IMR-90 (cell line): Measurements from ENCODE around the gene KCNC2. TPM values are rescaled to one million over a fixed set of nuclear protein-coding genes. Genes with fewer than 3 reads are reported as not detected.

ENCODE experiments used
- ATAC-seq: fragments of 200-7000 bp; cut with Tn5 transposase; 2 replicates; pipeline ENCODE4 v1.9.1; 2020; ENCODE audit warnings: low read depth, mild to moderate bottlenecking, moderate library complexity
- BruUV-seq: library from RNA; stranded (reverse); fragments of 400-500 nt; replicated peaks from 2 replicates; lab custom pipeline; 2021; lab: Mats Ljungman, UMichigan
- CTCF ChIA-PET: fragments of 300-600 bp; formaldehyde crosslinking; extraction: SDS; loops from one replicate; lab custom pipeline; 2021; ENCODE audit warnings: antibody characterized with exemption; lab: Yijun Ruan, JAX
- POLR2A ChIA-PET: fragments of 300-600 bp; sonication (Branson Sonifier 250); formaldehyde crosslinking; loops from one replicate; lab custom pipeline; 2022; ENCODE audit warnings: antibody characterized with exemption; ENCODE audit not compliant: unreplicated experiment; lab: Charles Lee
- DNase-seq: peaks from one replicate; pipeline ENCODE4 v3.0.0; 2013
- H2AFZ ChIP-seq: replicated peaks from 2 replicates; pipeline ENCODE3; 2013; ENCODE audit warnings: low read length, mild to moderate bottlenecking; ENCODE audit not compliant: poor library complexity
- H2AK5ac ChIP-seq: 2 replicates; pipeline ENCODE4 v1.6.1; 2013; ENCODE audit warnings: low read depth, low read length, inconsistent platforms
- H2AK9ac ChIP-seq: replicated peaks from 2 replicates; pipeline ENCODE3; 2013; ENCODE audit warnings: mild to moderate bottlenecking, low read depth, low read length, moderate library complexity; ENCODE audit not compliant: poor library complexity
- H2BK120ac ChIP-seq: 2 replicates; pipeline ENCODE4 v1.6.1; 2013; ENCODE audit warnings: low read depth, low read length, inconsistent platforms
- H2BK15ac ChIP-seq: 3 replicates; pipeline ENCODE4 v1.6.1; 2013; ENCODE audit warnings: low read depth, low read length, inconsistent platforms
- H2BK20ac ChIP-seq: 2 replicates; pipeline ENCODE4 v1.6.1; 2013; ENCODE audit warnings: low read depth, mild to moderate bottlenecking, inconsistent platforms, low read length, moderate library complexity
- H2BK5ac ChIP-seq: 2 replicates; pipeline ENCODE4 v1.6.1; 2013; ENCODE audit warnings: mild to moderate bottlenecking, low read depth, low read length, inconsistent platforms; ENCODE audit not compliant: poor library complexity, severe bottlenecking
- H3K14ac ChIP-seq: replicated peaks from 2 replicates; pipeline ENCODE4 v1.6.1; 2013; ENCODE audit warnings: low read depth, low read length, inconsistent platforms
- H3K18ac ChIP-seq: 2 replicates; pipeline ENCODE4 v1.6.1; 2013; ENCODE audit warnings: low read depth, low read length, control low read depth
- H3K23ac ChIP-seq: 2 replicates; pipeline ENCODE4 v1.6.1; 2013; ENCODE audit warnings: low read depth, low read length, inconsistent platforms
- H3K27ac ChIP-seq: 2 replicates; pipeline ENCODE4 v1.5.1; 2013; ENCODE audit warnings: mild to moderate bottlenecking, control low read depth, low read length; ENCODE audit not compliant: insufficient read depth
- H3K27me3 ChIP-seq: 2 replicates; pipeline ENCODE4 v1.6.1; 2013; ENCODE audit warnings: low read length; ENCODE audit not compliant: control insufficient read depth, insufficient read depth
- H3K36me3 ChIP-seq: 2 replicates; pipeline ENCODE4 v1.6.1; 2013; ENCODE audit warnings: low read length, mixed read lengths; ENCODE audit not compliant: control insufficient read depth, insufficient read depth
- H3K4ac ChIP-seq: 2 replicates; pipeline ENCODE4 v1.6.1; 2013; ENCODE audit warnings: low read depth, low read length, inconsistent platforms
- H3K4me1 ChIP-seq: 2 replicates; pipeline ENCODE4 v1.6.1; 2013; ENCODE audit warnings: low read length, mixed read lengths; ENCODE audit not compliant: control insufficient read depth, insufficient read depth
- H3K4me2 ChIP-seq: 2 replicates; pipeline ENCODE4 v1.6.1; 2013; ENCODE audit warnings: low read depth, mild to moderate bottlenecking, control low read depth, low read length, moderate library complexity
- H3K4me3 ChIP-seq: 2 replicates; pipeline ENCODE4 v1.5.1; 2013; ENCODE audit warnings: low read depth, mild to moderate bottlenecking, control low read depth, low read length, moderate library complexity; ENCODE audit not compliant: insufficient read depth
- H3K56ac ChIP-seq: 2 replicates; pipeline ENCODE4 v1.6.1; 2013; ENCODE audit warnings: low read length, inconsistent platforms; ENCODE audit not compliant: insufficient read depth; ENCODE audit errors: extremely low read depth
- H3K79me1 ChIP-seq, 2 experiments: 2 replicates each; pipeline ENCODE4 v1.6.1; 2013; ENCODE audit warnings: low read length in 2 of 2, inconsistent platforms in 1 of 2, low read depth in 1 of 2
- H3K9ac ChIP-seq: 2 replicates; pipeline ENCODE4 v1.6.1; 2013; ENCODE audit warnings: low read depth, low read length, control low read depth
- H3K9me1 ChIP-seq: 2 replicates; pipeline ENCODE4 v1.6.1; 2013; ENCODE audit warnings: low read length, inconsistent platforms; ENCODE audit not compliant: insufficient read depth
- H3K9me3 ChIP-seq: 2 replicates; pipeline ENCODE4 v1.6.1; 2013; ENCODE audit warnings: low read length; ENCODE audit not compliant: control insufficient read depth, insufficient read depth
- H4K20me1 ChIP-seq: 2 replicates; pipeline ENCODE4 v1.6.1; 2013; ENCODE audit warnings: low read length, inconsistent platforms; ENCODE audit not compliant: insufficient read depth
- H4K5ac ChIP-seq: 2 replicates; pipeline ENCODE4 v1.6.1; 2013; ENCODE audit warnings: mild to moderate bottlenecking, low read depth, low read length, control low read depth
- H4K8ac ChIP-seq, 2 experiments: 2 replicates each; pipeline ENCODE4 v1.6.1; 2013; ENCODE audit warnings: low read depth in 2 of 2, low read length in 2 of 2, control low read depth in 1 of 2, inconsistent platforms in 1 of 2
- H4K91ac ChIP-seq: 2 replicates; pipeline ENCODE4 v1.6.1; 2013; ENCODE audit warnings: low read depth, low read length, inconsistent platforms; ENCODE audit not compliant: insufficient read depth
- FOS ChIP-seq: fragments of 150-350 bp; IDR thresholded peaks from 2 replicates; pipeline ENCODE4 v1.6.1; 2016; ENCODE audit warnings: low read depth, low read length
- WGBS, 2 experiments: methylation state at CpG; one replicate each; pipeline versions ENCODE4 v1.1.5 to v1.1.7; 2013; ENCODE audit warnings: missing lambda C conversion rate in 2 of 2; ENCODE audit not compliant: insufficient read length in 1 of 2; ENCODE audit errors: extremely low coverage in 2 of 2; 5-methylcytosine and 5-hydroxymethylcytosine counted together
- dilution Hi-C: fragments of 300-500 bp; cut with HindIII; formaldehyde crosslinking; loops from one replicate; pipeline ENCODE4 v1.14.3; 2018; ENCODE audit warnings: low sequenced_read_pairs; ENCODE audit not compliant: unreplicated experiment
- in situ Hi-C: fragments of 300-500 bp; cut with MboI; formaldehyde crosslinking; loops from 3 replicates; pipeline ENCODE4 v1.14.3; 2019; ENCODE audit warnings: low sequenced_read_pairs, inconsistent platforms, mixed read lengths
- intact Hi-C: fragments of 100-400 bp; cut with micrococcal nuclease; formaldehyde crosslinking; loops from 2 replicates; pipeline ENCODE4 v1.10.0; 2022
- polyA plus RNA-seq, 3 experiments: library from polyadenylated mRNA; depleted of rRNA; stranded (reverse); fragments of >200 nt; gene quantifications; 2 replicates each; pipeline ENCODE4 v1.2.3, GENCODE V29; 2012; ENCODE audit warnings: low replicate concordance in 1 of 3
- total RNA-seq: library from RNA; depleted of rRNA; stranded (reverse); fragments of >200 nt; gene quantifications from 2 replicates; pipeline ENCODE4 v1.2.3, GENCODE V29; 2012

Gene KCNC2
- total and polyA plus RNA-seq, 2 of the 4 experiments (the other 2 are of a cell fraction): not detected

GRCh38 chr12:75194250-75194649, 15.4 kb downstream of the KCNC2 start:
- no peak for ATAC-seq
- POLR2A ChIA-PET: no interaction called here
- no peak overlapping the region for H3K23ac ChIP-seq
- no peak overlapping the region for H4K5ac ChIP-seq
- H3K27ac ChIP-seq: no peak overlapping the region
- no peak overlapping the region for H2AK9ac ChIP-seq
- no peaks in the 10 kb centered on the region for H3K9me1 ChIP-seq
- H2BK20ac ChIP-seq: no peak overlapping the region
- H3K9me3 ChIP-seq: no peaks in the 10 kb centered on the region
- no TSS peak for BruUV-seq
- DNase-seq: no peak
- H2BK120ac ChIP-seq: no peak overlapping the region
- dilution Hi-C loops: no loop called here
- WGBS, 2 experiments: no CpG with 5 or more reads among the region's 3 CpGs
- no peak overlapping the region for H4K91ac ChIP-seq
- TF ChIP-seq FOS: no peak
- no peak overlapping the region for H3K14ac ChIP-seq
- no peak overlapping the region for H3K4ac ChIP-seq
- no peak overlapping the region for H3K9ac ChIP-seq
- H3K27me3 ChIP-seq: no peaks in the 10 kb centered on the region; the same call in 1 of the 2 replicates
- CTCF ChIA-PET: interaction anchor here (0.6 kb wide), 1 partner anchor 1276 kb away, joined by 3 read pairs; no protein-coding TSS in a partner anchor
- intact Hi-C loops: no loop called here
- no peak overlapping the region for H2BK15ac ChIP-seq
- H3K56ac ChIP-seq: no peak overlapping the region
- no peak overlapping the region for H2AK5ac ChIP-seq
- H3K4me3 ChIP-seq: no peak overlapping the region
- no peak overlapping the region for H4K8ac ChIP-seq
- no peaks in the 10 kb centered on the region for H3K4me1 ChIP-seq
- no peak overlapping the region for H3K18ac ChIP-seq
- no peak overlapping the region for H3K4me2 ChIP-seq
- H4K20me1 ChIP-seq: no peaks in the 10 kb centered on the region
- no peak overlapping the region for H2AFZ ChIP-seq
- in situ Hi-C loops: no loop called here
- no peaks in the 10 kb centered on the region for H3K36me3 ChIP-seq
- H2BK5ac ChIP-seq: no peak overlapping the region
- no peaks in the 10 kb centered on the region for H3K79me1 ChIP-seq
